Stimulated activated CD4-positive, alpha-beta T cell treated with anti-CD3 and anti-CD28 coated beads, TNF-alpha, amount 100 ng/mL, for 24 hours (primary cell): Measurements from ENCODE around the gene ASPRV1.
"Not testable (repeated sequence)": the region's sequence is repeated elsewhere in the genome, so short reads cannot be mapped to it uniquely, and the experiment has no call there.

ENCODE experiments used
- DNase-seq, 3 experiments: peaks; one replicate each; pipeline ENCODE4 v3.0.0-alpha.2; 2020; ENCODE audit warnings: low read depth in 3 of 3

The ASPRV1 gene

DNA sequence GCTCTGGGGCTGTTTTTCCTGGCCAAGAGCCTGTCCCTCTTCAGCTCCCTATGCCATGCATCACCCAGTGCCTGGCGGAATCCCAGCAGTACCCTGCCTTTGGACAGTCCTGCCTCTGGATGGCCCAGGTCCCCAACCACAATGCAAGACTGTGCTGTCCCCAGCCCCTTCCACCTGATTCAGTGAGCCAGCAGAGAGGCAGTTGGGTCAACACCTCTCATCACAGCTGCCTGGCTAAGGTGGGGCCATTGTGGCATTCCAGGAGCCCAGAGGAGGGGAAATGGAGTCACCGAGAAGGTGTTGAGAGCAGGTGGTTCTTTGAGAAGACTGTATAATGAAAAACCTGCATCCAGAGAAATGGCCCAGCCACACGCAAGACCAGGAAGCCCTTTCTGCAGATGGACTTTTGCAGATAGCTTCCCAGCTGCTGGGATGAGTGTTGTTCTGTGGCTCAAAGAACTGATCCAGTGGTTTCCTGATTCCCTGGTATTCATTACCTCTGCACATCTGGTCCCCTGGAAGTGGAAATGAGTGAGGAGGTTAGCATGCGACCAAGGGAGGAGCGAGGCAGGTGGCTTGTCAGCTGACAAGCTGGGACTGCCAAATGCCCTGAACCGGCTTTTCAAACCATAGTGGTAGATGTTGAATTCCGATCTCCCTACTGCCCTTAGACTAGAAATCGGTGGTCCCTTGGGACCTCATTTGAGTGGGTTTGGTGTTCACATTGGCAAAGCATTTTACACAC lies 1.7 kb upstream of the ASPRV1 start:
- no peak for DNase-seq

- DNase-seq, result no peak
Measured at GRCh38 chr2:69960821-69961220, 610 bp downstream of the ASPRV1 start.

- DNase-seq, result no peak
Measured at GRCh38 chr2:69959425-69959824, 2.0 kb downstream of the ASPRV1 start.

DNA sequence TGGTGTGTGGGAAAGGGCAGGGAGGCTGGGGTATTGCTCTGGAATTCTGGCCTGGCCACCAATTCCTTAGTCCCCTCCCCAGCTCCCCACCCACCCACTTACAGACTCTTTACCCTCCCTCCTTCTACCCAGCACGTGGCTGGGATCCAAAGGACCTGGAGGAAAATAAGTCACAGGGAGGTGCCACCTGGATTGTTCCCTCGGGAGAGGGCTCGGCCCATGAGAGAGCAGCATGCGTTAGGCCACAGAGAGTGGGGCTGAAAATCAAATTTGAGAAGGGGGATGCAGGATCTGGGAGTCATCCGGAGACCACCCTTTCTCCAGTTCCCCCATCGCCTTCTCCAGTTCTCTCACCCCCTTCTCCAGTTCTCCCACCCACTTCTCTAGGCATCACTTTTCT lies 3.0 kb downstream of the ASPRV1 start:
- DNase-seq, result no peak

- no peak for DNase-seq
Measured at GRCh38 chr2:69957965-69958364, 3.5 kb downstream of the ASPRV1 start.

- no peak for DNase-seq
Measured at GRCh38 chr2:69956475-69956979, 4.9 kb downstream of the ASPRV1 start.

GRCh38 chr2:69955029-69955428 lies 6.4 kb downstream of the ASPRV1 start:
- no peak for DNase-seq

DNA sequence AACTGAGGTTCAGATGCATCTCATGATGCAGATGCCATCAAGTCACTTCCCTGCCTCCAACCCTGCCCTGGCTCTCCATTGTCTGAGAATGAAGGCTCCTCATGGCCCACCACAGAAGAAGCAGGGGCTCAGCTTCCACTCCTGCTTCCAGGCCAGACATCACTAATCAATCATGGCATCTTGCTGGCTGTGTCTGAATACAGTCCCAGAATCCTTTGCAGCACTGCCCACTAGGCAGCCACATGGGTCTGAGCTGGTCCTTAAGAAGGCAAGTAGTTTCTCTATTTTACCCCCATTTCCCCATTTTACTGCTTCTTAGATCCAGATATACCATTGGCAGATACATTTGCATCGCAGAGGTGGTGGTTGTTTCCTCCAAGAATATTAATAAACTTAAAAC lies 7.3 kb downstream of the ASPRV1 start:
- DNase-seq, result no peak

DNA sequence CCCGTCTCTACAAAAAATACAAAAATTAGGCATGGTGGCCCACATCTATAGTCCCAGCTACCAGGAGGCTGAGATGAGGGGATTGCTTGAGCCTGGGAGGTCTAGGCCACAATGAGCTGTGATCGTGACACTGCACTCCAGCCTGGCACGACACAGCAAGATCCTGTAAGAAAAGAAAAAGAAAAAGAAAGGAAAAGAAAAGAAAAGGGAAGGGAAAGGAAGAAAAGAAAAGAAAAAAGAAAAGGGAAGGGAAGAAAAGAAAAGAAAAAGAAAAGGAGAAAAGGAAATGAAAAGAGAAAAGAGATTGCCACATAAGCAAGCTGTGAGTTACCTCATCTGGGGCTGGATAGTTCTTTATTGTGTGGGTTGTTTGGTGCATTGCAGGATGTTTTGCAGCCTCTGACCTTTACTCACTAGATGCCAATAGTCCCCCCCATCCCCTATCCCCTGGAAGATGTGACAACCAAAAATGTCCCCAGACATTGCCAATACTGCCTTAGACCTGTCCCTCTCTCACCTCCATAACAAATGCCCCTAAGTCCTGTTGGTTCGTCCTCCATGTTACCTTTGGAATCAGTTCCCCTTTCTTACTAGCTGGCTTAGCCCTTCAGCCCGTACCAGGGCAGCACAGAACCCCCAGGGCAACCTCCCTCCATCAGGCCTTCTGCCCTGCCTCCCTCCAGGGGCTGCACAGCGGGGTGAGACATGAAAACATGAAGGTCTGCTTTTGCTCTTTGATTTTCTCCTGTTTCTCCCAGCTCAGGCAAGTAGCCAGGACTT lies 8.9 kb downstream of the ASPRV1 start:
- no peak for DNase-seq

GRCh38 chr2:69950671-69951070 lies 10.8 kb downstream of the ASPRV1 start:
- not testable (repeated sequence) for DNase-seq

GRCh38 chr2:69950241-69950640 lies 11.2 kb downstream of the ASPRV1 start:
- no peak for DNase-seq

GRCh38 chr2:69948963-69949645 lies 12.3 kb downstream of the ASPRV1 start:
- no peak for DNase-seq

GRCh38 chr2:69948032-69948962 lies 13.1 kb downstream of the ASPRV1 start:
- DNase-seq, result no peak

DNA sequence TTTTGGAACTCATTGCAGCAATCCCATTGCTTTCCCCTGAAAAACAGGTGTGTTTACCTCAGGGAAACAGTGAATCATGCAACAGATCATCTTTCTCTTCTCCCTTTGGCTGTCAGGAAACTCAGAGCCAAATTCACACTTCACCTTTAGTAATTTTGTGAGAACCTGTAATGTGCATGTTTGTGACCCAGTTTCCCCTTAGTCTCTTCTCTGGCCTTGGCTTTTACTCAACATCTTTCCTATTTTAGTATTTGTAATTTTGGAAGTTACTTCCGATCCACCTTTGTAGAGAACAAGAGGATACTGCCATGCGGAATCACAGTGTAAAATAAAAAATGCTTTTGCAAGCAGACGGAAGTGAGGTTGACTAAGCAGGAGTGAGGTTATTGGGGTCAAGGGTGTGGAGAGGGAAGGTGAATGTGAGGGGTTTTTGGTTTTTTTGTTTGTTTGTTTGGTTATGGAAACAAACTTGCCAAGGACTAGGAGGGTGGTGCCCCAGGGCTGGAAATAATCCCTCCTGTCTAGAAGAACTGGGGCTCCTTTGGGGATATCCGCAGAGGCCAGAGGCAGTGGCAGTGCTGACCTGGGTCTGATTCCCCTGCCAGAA lies 14.0 kb downstream of the ASPRV1 start:
- no peak for DNase-seq

DNA sequence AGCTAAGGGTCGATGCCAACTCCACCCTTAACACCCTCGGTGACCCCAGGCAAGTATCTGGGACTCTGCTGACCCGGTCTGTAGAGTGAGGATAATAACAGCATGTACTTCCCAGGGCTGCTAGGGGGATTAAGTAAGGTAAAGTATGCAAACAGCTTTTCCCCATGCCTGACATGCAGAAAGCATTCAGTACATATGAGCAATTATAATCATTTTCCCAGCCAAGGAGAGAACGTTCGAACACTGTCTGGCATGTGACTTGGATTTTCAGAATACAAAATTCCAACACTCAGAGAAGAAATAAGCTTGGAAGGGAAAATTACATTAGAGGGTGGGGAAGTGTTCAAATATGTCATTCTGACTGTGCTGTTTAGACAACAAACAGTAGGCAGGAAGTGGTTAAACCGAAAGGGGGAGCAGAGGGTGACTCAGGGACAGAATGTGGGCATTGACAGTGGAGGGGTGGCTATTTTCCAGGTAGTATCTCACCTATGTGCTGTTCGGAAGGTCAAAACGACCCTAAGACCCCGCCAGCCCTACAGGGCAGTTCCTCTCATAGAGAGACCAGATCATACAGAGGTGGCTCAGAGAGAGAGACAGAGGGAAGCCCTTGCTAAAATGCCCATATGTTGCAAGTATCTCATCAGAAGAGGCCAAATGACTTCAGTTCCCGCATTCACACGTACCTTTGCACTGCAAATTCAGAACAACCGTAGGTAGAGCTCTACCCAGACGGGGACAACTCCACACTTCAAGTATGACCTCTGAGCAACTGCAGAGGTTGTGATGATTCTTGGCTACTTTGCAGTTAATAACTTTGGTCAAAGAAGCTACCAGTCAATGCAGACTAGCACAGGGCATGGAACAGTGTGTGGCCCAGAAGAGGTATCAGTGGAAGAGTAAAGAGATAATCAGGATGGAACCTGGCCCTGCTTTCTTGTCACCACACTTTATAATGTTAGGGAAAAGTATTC lies 14.8 kb downstream of the ASPRV1 start:
- DNase-seq, result peak in 2 of 3 experiments; percentile 15 to 22

DNA sequence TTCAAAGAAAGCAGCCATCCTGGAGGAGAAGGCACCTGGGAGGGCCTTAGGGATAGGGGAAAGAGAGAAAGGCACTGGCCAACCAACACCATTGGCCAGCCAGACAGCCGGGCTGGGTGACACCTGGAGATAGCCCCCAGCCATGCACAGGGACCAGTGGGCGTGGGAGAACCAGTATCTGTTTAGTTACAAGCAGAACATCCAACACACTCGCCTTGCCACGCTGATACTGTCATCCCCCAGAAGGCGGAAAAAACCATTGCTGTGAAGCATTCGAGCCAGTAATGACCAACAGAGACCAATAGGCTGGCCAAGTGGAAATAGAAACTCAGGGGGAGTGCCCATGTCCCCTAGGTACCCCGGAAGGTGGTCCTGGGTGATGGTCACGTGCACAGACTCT lies 15.5 kb downstream of the ASPRV1 start:
- DNase-seq, result no peak

GRCh38 chr2:69945441-69945840 lies 16.0 kb downstream of the ASPRV1 start:
- no peak for DNase-seq

GRCh38 chr2:69944756-69945155 lies 16.7 kb downstream of the ASPRV1 start:
- no peak for DNase-seq

DNA sequence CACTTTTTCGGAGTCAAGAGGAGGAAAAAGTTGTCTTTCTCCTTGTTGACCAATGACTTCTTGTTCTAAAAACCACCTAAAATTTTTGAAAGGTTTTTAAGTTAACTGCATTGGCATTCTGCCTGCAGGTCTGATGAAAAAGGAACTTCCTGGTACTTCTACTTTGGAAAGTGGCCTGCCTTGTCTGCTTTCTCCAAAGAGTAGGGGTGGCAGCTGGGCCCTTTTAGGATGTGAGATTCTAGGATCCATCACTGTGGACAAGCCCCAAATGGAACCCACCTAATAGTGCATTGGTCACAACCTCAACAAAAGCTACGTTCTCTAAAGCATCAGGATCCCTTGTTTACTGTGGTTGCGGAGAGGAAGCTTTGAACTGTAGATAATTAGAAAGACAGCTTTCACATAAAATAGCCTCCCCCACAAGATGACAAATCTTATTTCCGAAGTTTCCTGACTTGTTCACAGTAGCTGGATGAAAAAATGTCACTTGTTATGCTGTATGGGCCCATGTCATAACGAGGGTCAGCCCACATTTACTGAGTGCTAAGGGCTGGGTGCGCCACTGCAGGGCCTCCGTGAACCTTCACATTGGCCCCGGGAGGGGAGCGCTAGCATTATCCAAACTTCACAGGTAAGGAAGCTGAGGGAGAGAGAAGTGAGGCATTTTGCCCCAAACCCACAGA lies 17.4 kb downstream of the ASPRV1 start:
- no peak for DNase-seq
